ENCODE data around the gene KCNIP3.

DNA sequence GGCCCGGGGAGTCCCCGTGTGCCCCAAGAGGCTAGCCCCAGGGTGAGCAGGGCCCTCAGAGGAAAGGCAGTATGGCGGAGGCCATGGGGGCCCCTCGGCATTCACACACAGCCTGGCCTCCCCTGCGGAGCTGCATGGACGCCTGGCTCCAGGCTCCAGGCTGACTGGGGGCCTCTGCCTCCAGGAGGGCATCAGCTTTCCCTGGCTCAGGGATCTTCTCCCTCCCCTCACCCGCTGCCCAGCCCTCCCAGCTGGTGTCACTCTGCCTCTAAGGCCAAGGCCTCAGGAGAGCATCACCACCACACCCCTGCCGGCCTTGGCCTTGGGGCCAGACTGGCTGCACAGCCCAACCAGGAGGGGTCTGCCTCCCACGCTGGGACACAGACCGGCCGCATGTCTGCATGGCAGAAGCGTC lies 88.4 kb downstream of the KCNIP3 start:
- TF ChIP-seq, protein P1, sequence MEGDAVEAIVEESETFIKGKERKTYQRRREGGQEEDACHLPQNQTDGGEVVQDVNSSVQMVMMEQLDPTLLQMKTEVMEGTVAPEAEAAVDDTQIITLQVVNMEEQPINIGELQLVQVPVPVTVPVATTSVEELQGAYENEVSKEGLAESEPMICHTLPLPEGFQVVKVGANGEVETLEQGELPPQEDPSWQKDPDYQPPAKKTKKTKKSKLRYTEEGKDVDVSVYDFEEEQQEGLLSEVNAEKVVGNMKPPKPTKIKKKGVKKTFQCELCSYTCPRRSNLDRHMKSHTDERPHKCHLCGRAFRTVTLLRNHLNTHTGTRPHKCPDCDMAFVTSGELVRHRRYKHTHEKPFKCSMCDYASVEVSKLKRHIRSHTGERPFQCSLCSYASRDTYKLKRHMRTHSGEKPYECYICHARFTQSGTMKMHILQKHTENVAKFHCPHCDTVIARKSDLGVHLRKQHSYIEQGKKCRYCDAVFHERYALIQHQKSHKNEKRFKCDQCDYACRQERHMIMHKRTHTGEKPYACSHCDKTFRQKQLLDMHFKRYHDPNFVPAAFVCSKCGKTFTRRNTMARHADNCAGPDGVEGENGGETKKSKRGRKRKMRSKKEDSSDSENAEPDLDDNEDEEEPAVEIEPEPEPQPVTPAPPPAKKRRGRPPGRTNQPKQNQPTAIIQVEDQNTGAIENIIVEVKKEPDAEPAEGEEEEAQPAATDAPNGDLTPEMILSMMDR (conservative IDR thresholded peaks at IDR 0.05) = no peak
- no peak for TF ChIP-seq ZFX (IDR thresholded peaks at IDR 0.05)

Data from C4-2B (cell line).